A673 (cell line): ENCODE data around the gene CMTM6.

Experiments
- EZH2 ChIP-seq: fragments of 200-600 bp; sonication (generic); IDR thresholded peaks from 2 replicates; pipeline ENCODE4 v1.6.1; 2017; ENCODE audit warnings: borderline replicate concordance, low read depth, mild to moderate bottlenecking, mixed read lengths, antibody characterized with exemption, low read length; ENCODE audit not compliant: poor library complexity, severe bottlenecking
- TF ChIP-seq, protein P1 (sequence below): fragments of 300-800, 200-600 bp; sonication (generic); conservative IDR thresholded peaks from 2 replicates; pipeline ENCODE4 v1.5.1; 2017; ENCODE audit warnings: low read depth, mild to moderate bottlenecking, antibody characterized with exemption, low read length, moderate library complexity, mixed read lengths

DNA sequence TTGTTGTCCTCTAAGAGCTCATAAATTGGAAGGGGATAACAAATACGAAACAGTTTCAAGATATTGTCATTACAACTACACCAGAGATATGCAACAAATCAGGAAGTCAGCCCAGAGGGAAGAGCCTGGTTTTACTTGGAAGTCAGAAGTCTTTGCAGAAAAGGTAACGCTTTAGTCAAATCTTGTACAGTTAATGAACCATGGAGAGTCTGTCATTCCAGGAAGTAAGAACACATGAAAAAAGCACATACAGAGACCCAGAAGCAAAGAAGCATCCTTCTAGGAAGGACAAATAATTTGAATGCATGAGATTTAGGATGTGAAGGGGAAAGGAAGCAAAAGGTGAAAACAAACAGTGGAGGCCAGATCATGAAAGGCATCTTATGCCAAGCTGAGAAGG lies 48.4 kb upstream of the CMTM6 start:
- TF ChIP-seq, protein P1, sequence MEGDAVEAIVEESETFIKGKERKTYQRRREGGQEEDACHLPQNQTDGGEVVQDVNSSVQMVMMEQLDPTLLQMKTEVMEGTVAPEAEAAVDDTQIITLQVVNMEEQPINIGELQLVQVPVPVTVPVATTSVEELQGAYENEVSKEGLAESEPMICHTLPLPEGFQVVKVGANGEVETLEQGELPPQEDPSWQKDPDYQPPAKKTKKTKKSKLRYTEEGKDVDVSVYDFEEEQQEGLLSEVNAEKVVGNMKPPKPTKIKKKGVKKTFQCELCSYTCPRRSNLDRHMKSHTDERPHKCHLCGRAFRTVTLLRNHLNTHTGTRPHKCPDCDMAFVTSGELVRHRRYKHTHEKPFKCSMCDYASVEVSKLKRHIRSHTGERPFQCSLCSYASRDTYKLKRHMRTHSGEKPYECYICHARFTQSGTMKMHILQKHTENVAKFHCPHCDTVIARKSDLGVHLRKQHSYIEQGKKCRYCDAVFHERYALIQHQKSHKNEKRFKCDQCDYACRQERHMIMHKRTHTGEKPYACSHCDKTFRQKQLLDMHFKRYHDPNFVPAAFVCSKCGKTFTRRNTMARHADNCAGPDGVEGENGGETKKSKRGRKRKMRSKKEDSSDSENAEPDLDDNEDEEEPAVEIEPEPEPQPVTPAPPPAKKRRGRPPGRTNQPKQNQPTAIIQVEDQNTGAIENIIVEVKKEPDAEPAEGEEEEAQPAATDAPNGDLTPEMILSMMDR = no peak
- TF ChIP-seq EZH2 = no peak
